Heart right ventricle (tissue), 16 donors: Measurements from ENCODE around the gene PARD3. TPM values are rescaled to one million over a fixed set of nuclear protein-coding genes. Genes with fewer than 3 reads are reported as not detected.
"Not testable (repeated sequence)": the region's sequence is repeated elsewhere in the genome, so short reads cannot be mapped to it uniquely, and the experiment has no call there.

ENCODE experiments used
- ATAC-seq, 8 donors: fragments of 200-7000 bp; cut with Tn5 transposase; one replicate each; pipeline ENCODE4 v1.9.1; 2020; ENCODE audit warnings: mild to moderate bottlenecking in 8 of 8, moderate library complexity in 8 of 8, moderate number of reproducible peaks in 1 of 8
- DNase-seq, 2 donors: peaks; one replicate each; pipeline ENCODE4 v3.0.0-alpha.2; 2020
- H3K27ac ChIP-seq, 10 donors: fragments of 200-600 bp; sonication (generic) in 2 of 10; one replicate each; pipeline versions ENCODE4 v1.5.0 to v1.8.0; 2020 to 2022; ENCODE audit warnings: mild to moderate bottlenecking in 3 of 10
- H3K27me3 ChIP-seq, 7 donors: fragments of 200-600 bp; one replicate each; pipeline ENCODE4 v1.8.0; 2021 to 2022; ENCODE audit warnings: mild to moderate bottlenecking in 2 of 7
- H3K36me3 ChIP-seq, 9 donors: fragments of 200-600 bp; sonication (generic) in 1 of 9; one replicate each; pipeline versions ENCODE4 v1.5.0 to v1.8.0; 2020 to 2022; ENCODE audit warnings: mild to moderate bottlenecking in 2 of 9
- H3K4me1 ChIP-seq, 9 donors: fragments of 200-600 bp; sonication (generic) in 1 of 9; one replicate each; pipeline versions ENCODE4 v1.5.0 to v1.8.0; 2020 to 2022; ENCODE audit warnings: mild to moderate bottlenecking in 4 of 9
- H3K4me3 ChIP-seq, 10 donors: fragments of 200-600 bp; sonication (generic) in 2 of 10; one replicate each; pipeline versions ENCODE4 v1.5.0 to v1.8.0; 2020 to 2022; ENCODE audit warnings: mild to moderate bottlenecking in 7 of 10, moderate library complexity in 2 of 10
- H3K9me3 ChIP-seq, 11 donors: fragments of 200-600 bp in 10 of 11; sonication (generic) in 2 of 11; one replicate each; pipeline versions ENCODE4 v1.5.0 to v1.8.0; 2013 to 2022; ENCODE audit warnings: mild to moderate bottlenecking in 2 of 11, control low read depth in 1 of 11, moderate library complexity in 1 of 11
- CTCF ChIP-seq, 9 donors: fragments of 200-600 bp; sonication (generic) in 2 of 9; IDR thresholded peaks; one replicate each; pipeline versions ENCODE4 v1.5.0 to v1.8.0; 2021 to 2022; ENCODE audit warnings: antibody characterized with exemption in 9 of 9, mild to moderate bottlenecking in 5 of 9, moderate library complexity in 1 of 9
- WGBS, 2 donors: extraction: QIAGEN DNeasy Blood & Tissue Kit; methylation state at CpG; one replicate each; pipeline ENCODE4 v1.1.7; 2013; ENCODE audit warnings: inconsistent platforms in 1 of 2; 5-methylcytosine and 5-hydroxymethylcytosine counted together
- intact Hi-C, 10 donors: fragments of 100-400 bp; cut with DNase I; formaldehyde crosslinking; loops; one replicate each; pipeline versions ENCODE4 v1.11.1 to v1.14.2; 2022
- polyA plus RNA-seq, 2 donors: library from polyadenylated mRNA; stranded (reverse); fragments of 200-250 nt; gene quantifications; one replicate each; pipeline ENCODE4 v1.2.3, GENCODE V29; 2013
- total RNA-seq, 10 donors: library from RNA; stranded (reverse); fragmentation: NEBNext Ultra II Directional in 3 of 10; extraction: Animal tissue kit (Norgen Biotek cat#: 25700) in 3 of 10; gene quantifications; one replicate each; pipeline versions ENCODE4 v1.2.1 to v1.2.4, GENCODE V29; 2021 to 2023
- donor health status: Arrhythmogenic right ventricular cardiomyopathy.
- donor health status: ischemic (EF 13 %, LVEDD 7.1; RV severe dilation, severe dysfunction).
- donor health status: healthy with polysubstance abuse.
- donor health status: DM: no; HTN: yes; CAD: no.
- donor health status: DM: no; HTN: no; CAD: no.
- donor health status: ischemic (EF 25% LVEDD 6.9; RV normal size, moderate dysfunction).
- donor health status: ischemic (EF 25% LVEDD 5.7; RV mildly dilated, moderate dysfunction).
- donor health status: healthy.
- donor health status: DM: yes; HTN: yes; CAD: no.
- donor health status: Ischemic cardiomyopathy.
- donor health status: ischemic (EF 35%, LVEDD 5.7; RV mildly dilated, moderate dysfunction).
- donor health status: nonischemic (EF 11% LVEDD 7.7; RV severe dilation, severe dysfunction).
- donor health status: DM: yes; HTN: yes; CAD: no.
- donor health status: PGD.
- donor health status: ischemic (EF 29% LVEDD 5.4; RV normal size, mild dysfunction).
- donor health status: nonischemic (EF 23%, LVEDD 6.1; RV moderate dilation, normal function).

Gene PARD3
- total and polyA plus RNA-seq, 12 donors, result 19.7 to 41.8 (median 34.2) TPM

- Histone ChIP-seq H3K9me3 (no peaks in the 10 kb centered on the region), H3K4me3 (no peak overlapping the region), H3K27me3 (no peaks in the 10 kb centered on the region), H3K36me3 (no peaks in the 10 kb centered on the region), H3K4me1 (peaks cover 2 to 82% (median 49%) of the 10 kb centered on the region in 9 donors), H3K27ac (peak overlapping the region in 5 of 10 donors; percentile 9 to 71 (median 42))
- TF ChIP-seq CTCF (IDR thresholded peaks at IDR 0.05), result no peak
- 65 to 71% methylated on average over 2 of the region's 2 CpGs for WGBS, 2 donors
- intact Hi-C loops, result no loop called here
- ATAC-seq (no peak), DNase-seq (no peak)
Measured at GRCh38 chr10:34702982-34703381, 112.1 kb downstream of the PARD3 start.

GRCh38 chr10:34702093-34702937 is 112.8 kb downstream of the PARD3 start:
- TF ChIP-seq CTCF (IDR thresholded peaks at IDR 0.05), result no peak

GRCh38 chr10:34701194-34701593 is 113.9 kb downstream of the PARD3 start:
- ATAC-seq (no peak), DNase-seq (no peak)
- Histone ChIP-seq H3K27ac (no peak overlapping the region), H3K36me3 (no peaks in the 10 kb centered on the region), H3K4me3 (no peak overlapping the region), H3K4me1 (peaks cover 2 to 76% (median 51%) of the 10 kb centered on the region in 9 donors), H3K9me3 (no peaks in the 10 kb centered on the region), H3K27me3 (no peaks in the 10 kb centered on the region)
- intact Hi-C loops, result no loop called here
- TF ChIP-seq CTCF (IDR thresholded peaks at IDR 0.05), result no peak
- 79 to 81% methylated on average over 6 of the region's 6 CpGs for WGBS, 2 donors

More at GRCh38 chr10:34702093-34702937, 112.8 kb downstream of the PARD3 start:
- ATAC-seq (peak in 3 of 8 donors; percentile 24 to 45 (median 40)), DNase-seq (no peak)
- Histone ChIP-seq H3K27ac (peak overlapping the region in 6 of 10 donors; percentile 9 to 71 (median 38)), H3K4me1 (peaks cover 2 to 76% (median 46%) of the 10 kb centered on the region in 9 donors), H3K36me3 (no peaks in the 10 kb centered on the region), H3K27me3 (no peaks in the 10 kb centered on the region), H3K9me3 (no peaks in the 10 kb centered on the region), H3K4me3 (no peak overlapping the region)
- intact Hi-C loops, result no loop called here
- 79% methylated on average over 8 of the region's 8 CpGs for WGBS, 2 donors

GRCh38 chr10:34700752-34701151 is 114.3 kb downstream of the PARD3 start:
- H3K9me3 ChIP-seq, H3K27me3 ChIP-seq, H3K4me3 ChIP-seq, H3K36me3 ChIP-seq, H3K27ac ChIP-seq, ATAC-seq, DNase-seq, intact Hi-C loops: not testable (repeated sequence)
- H3K4me1 ChIP-seq, result peaks cover 2 to 76% (median 51%) of the 10 kb centered on the region in 9 donors
- WGBS, 2 donors, result 83 to 88% methylated on average over 5 of the region's 5 CpGs
